ENCODE data around the gene TSR1.

Gene TSR1

GRCh38 chr17:2371183-2372130 is 35.2 kb upstream of the TSR1 start:
- Histone ChIP-seq H3K9me2 (replicated peaks; ENCODE audit: insufficient read depth, low read length) (no peaks in the 10 kb centered on the region), H3K4me3 (ENCODE audit: insufficient read depth, low read length, poor library complexity, severe bottlenecking) (no peak overlapping the region), H3K9me3 (ENCODE audit: insufficient read depth, low read length) (no peaks in the 10 kb centered on the region), H3K9ac (ENCODE audit: low read length) (no peak overlapping the region), H3F3A (ENCODE audit: insufficient read depth) (no peaks in the 10 kb centered on the region), H3K4me2 (ENCODE audit: low read depth, low read length, poor library complexity, severe bottlenecking) (no peak overlapping the region), H4K20me1 (ENCODE audit: low read depth, low read length) (no peaks in the 10 kb centered on the region), H2AFZ (ENCODE audit: low read depth, low read length, severe bottlenecking) (no peak overlapping the region), H3K79me2 (ENCODE audit: insufficient read depth, low read length) (no peaks in the 10 kb centered on the region), H3K36me3 (ENCODE audit: low read length) (no peaks in the 10 kb centered on the region), H3K27me3 (ENCODE audit: low read length) (no peaks in the 10 kb centered on the region), H3K27ac (ENCODE audit: low read depth, low read length) (no peak overlapping the region)
- TF ChIP-seq CTCF (IDR thresholded peaks at IDR 0.05; ENCODE audit: insufficient read depth, low read length, poor library complexity, severe bottlenecking): no peak
- TF ChIP-seq EZH2phosphoT487 (conservative IDR thresholded peaks at IDR 0.05; ENCODE audit: low read length): no peak

- Histone ChIP-seq H3K4me2 (ENCODE audit: low read depth, low read length, poor library complexity, severe bottlenecking) (no peak overlapping the region), H3K9ac (ENCODE audit: low read length) (no peak overlapping the region), H4K20me1 (ENCODE audit: low read depth, low read length) (no peaks in the 10 kb centered on the region), H3K9me3 (ENCODE audit: insufficient read depth, low read length) (no peaks in the 10 kb centered on the region), H3K27ac (ENCODE audit: low read depth, low read length) (no peak overlapping the region), H3K9me2 (replicated peaks; ENCODE audit: insufficient read depth, low read length) (no peaks in the 10 kb centered on the region), H3K4me3 (ENCODE audit: insufficient read depth, low read length, poor library complexity, severe bottlenecking) (no peak overlapping the region), H3K79me2 (ENCODE audit: insufficient read depth, low read length) (no peaks in the 10 kb centered on the region), H3F3A (ENCODE audit: insufficient read depth) (no peaks in the 10 kb centered on the region), H2AFZ (ENCODE audit: low read depth, low read length, severe bottlenecking) (no peak overlapping the region), H3K27me3 (ENCODE audit: low read length) (no peaks in the 10 kb centered on the region), H3K36me3 (ENCODE audit: low read length) (no peaks in the 10 kb centered on the region)
- no peak for TF ChIP-seq CTCF (IDR thresholded peaks at IDR 0.05; ENCODE audit: insufficient read depth, low read length, poor library complexity, severe bottlenecking)
Observed at GRCh38 chr17:2370211-2370589, 33.9 kb upstream of the TSR1 start.

- no peaks in the 10 kb centered on the region for H4K20me1 ChIP-seq (ENCODE audit: low read depth, low read length)
- no peaks in the 10 kb centered on the region for H3K9me2 ChIP-seq (replicated peaks; ENCODE audit: insufficient read depth, low read length)
- H3F3A ChIP-seq (ENCODE audit: insufficient read depth): no peaks in the 10 kb centered on the region
- H3K79me2 ChIP-seq (ENCODE audit: insufficient read depth, low read length): no peaks in the 10 kb centered on the region
- no peak overlapping the region for H3K27ac ChIP-seq (ENCODE audit: low read depth, low read length)
- H3K9me3 ChIP-seq (ENCODE audit: insufficient read depth, low read length): no peaks in the 10 kb centered on the region
- no peak overlapping the region for H3K4me2 ChIP-seq (ENCODE audit: low read depth, low read length, poor library complexity, severe bottlenecking)
- no peak overlapping the region for H3K9ac ChIP-seq (ENCODE audit: low read length)
- H3K27me3 ChIP-seq (ENCODE audit: low read length): no peaks in the 10 kb centered on the region
- H3K4me3 ChIP-seq (ENCODE audit: insufficient read depth, low read length, poor library complexity, severe bottlenecking): no peak overlapping the region
- no peaks in the 10 kb centered on the region for H3K36me3 ChIP-seq (ENCODE audit: low read length)
- H2AFZ ChIP-seq (ENCODE audit: low read depth, low read length, severe bottlenecking): no peak overlapping the region
- TF ChIP-seq EZH2phosphoT487 (conservative IDR thresholded peaks at IDR 0.05; ENCODE audit: low read length) (no peak), CTCF (IDR thresholded peaks at IDR 0.05; ENCODE audit: insufficient read depth, low read length, poor library complexity, severe bottlenecking) (no peak)
Observed at GRCh38 chr17:2369551-2370210, 33.4 kb upstream of the TSR1 start.

Data from SU-DHL-6 (cell line).